MCF 10A (cell line): ENCODE measurements around the gene CSE1L. TPM values are rescaled to one million over a fixed set of nuclear protein-coding genes. Genes with fewer than 3 reads are reported as not detected.
"Not testable (repeated sequence)": the region's sequence is repeated elsewhere in the genome, so short reads cannot be mapped to it uniquely, and the experiment has no call there.

ENCODE experiments used
- BruUV-seq: library from RNA; stranded (reverse); fragments of 400-500 nt; replicated peaks from 2 replicates; lab custom pipeline; 2021; lab: Mats Ljungman, UMichigan
- CTCF ChIA-PET: fragments of 300-600 bp; sonication (Branson Sonifier 250); formaldehyde crosslinking; extraction: SDS; loops from one replicate; lab custom pipeline; 2021; ENCODE audit warnings: antibody characterized with exemption, inconsistent platforms; lab: Yijun Ruan, JAX
- POLR2A ChIA-PET: fragments of 300-600, 350-650 bp; sonication (Branson Sonifier 250); formaldehyde crosslinking; extraction: SDS; loops from one replicate; lab custom pipeline; 2020; ENCODE audit warnings: antibody characterized with exemption, inconsistent platforms; lab: Yijun Ruan, JAX
- DNase-seq: peaks from one replicate; pipeline ENCODE4 v3.0.0-alpha.2; 2018; ENCODE audit not compliant: unreplicated experiment
- H3K27ac Mint-ChIP-seq: one replicate; pipeline ENCODE4 v1.8.0; 2022; ENCODE audit warnings: mild to moderate bottlenecking, low read depth, mixed read lengths; ENCODE audit not compliant: unreplicated experiment
- H3K27me3 Mint-ChIP-seq: one replicate; pipeline ENCODE4 v1.8.0; 2022; ENCODE audit warnings: mixed read lengths; ENCODE audit not compliant: insufficient read depth, unreplicated experiment
- H3K36me3 Mint-ChIP-seq: one replicate; pipeline ENCODE4 v1.8.0; 2022; ENCODE audit warnings: mild to moderate bottlenecking, moderate library complexity, mixed read lengths; ENCODE audit not compliant: insufficient read depth, unreplicated experiment
- H3K4me1 Mint-ChIP-seq: one replicate; pipeline ENCODE4 v1.8.0; 2022; ENCODE audit warnings: mixed read lengths; ENCODE audit not compliant: insufficient read depth, unreplicated experiment
- H3K4me3 Mint-ChIP-seq: one replicate; pipeline ENCODE4 v1.8.0; 2022; ENCODE audit warnings: mild to moderate bottlenecking, moderate library complexity, mixed read lengths; ENCODE audit not compliant: unreplicated experiment
- H3K9me3 Mint-ChIP-seq: one replicate; pipeline ENCODE4 v1.8.0; 2022; ENCODE audit warnings: mixed read lengths; ENCODE audit not compliant: unreplicated experiment
- CTCF ChIP-seq: fragments of 200-600 bp; IDR thresholded peaks from one replicate; pipeline ENCODE4 v1.8.0; 2022; ENCODE audit warnings: antibody characterized with exemption, mild to moderate bottlenecking; ENCODE audit not compliant: unreplicated experiment
- intact Hi-C: fragments of 100-400 bp; cut with micrococcal nuclease; formaldehyde crosslinking; loops from 2 replicates; pipeline ENCODE4 v1.14.1; 2022
- total RNA-seq: library from RNA; stranded (reverse); gene quantifications from 2 replicates; pipeline ENCODE4 v1.2.3, GENCODE V29; 2022

CSE1L gene
- total RNA-seq, 1 experiment from 2014 or later: 101 TPM

- peaks cover 94% of the 10 kb centered on the region for H3K36me3 Mint-ChIP-seq
Observed at GRCh38 chr20:49074521-49074920, 28.4 kb downstream of the CSE1L start.

GRCh38 chr20:49078310-49078709, 32.2 kb downstream of the CSE1L start:
- no peak for TF ChIP-seq CTCF
- intact Hi-C loops: no loop called here
- POLR2A ChIA-PET: interaction anchor here (0.7 to 2.3 kb wide), 6 partner anchors 14 to 35 kb away, joined by 3 to 8 read pairs (median 4); partner anchors contain the start of gene CSE1L
- H3K27me3 Mint-ChIP-seq: no peaks in the 10 kb centered on the region
- DNase-seq: no peak
- H3K36me3 Mint-ChIP-seq: peaks cover 100% of the 10 kb centered on the region
- no peak overlapping the region for H3K4me3 Mint-ChIP-seq
- H3K27ac Mint-ChIP-seq: no peak overlapping the region
- BruUV-seq: no TSS peak
- CTCF ChIA-PET: interaction anchor here (0.7 to 1.8 kb wide), 3 partner anchors 9 to 13 kb away, joined by 3 to 6 read pairs (median 3); no protein-coding TSS in a partner anchor
- no peaks in the 10 kb centered on the region for H3K9me3 Mint-ChIP-seq
- H3K4me1 Mint-ChIP-seq: no peaks in the 10 kb centered on the region

More at GRCh38 chr20:49074521-49074920, 28.4 kb downstream of the CSE1L start:
- Mint-ChIP-seq H3K27ac (no peak overlapping the region), H3K9me3 (no peaks in the 10 kb centered on the region), H3K4me1 (no peaks in the 10 kb centered on the region), H3K27me3 (no peaks in the 10 kb centered on the region), H3K4me3 (no peak overlapping the region)
- TF ChIP-seq CTCF: no peak
- BruUV-seq: no TSS peak
- POLR2A ChIA-PET: interaction anchor here (0.9 to 1.2 kb wide), 3 partner anchors 9 to 90 kb away, joined by 3 to 4 read pairs (median 3); no protein-coding TSS in a partner anchor
- intact Hi-C loops: no loop called here
- CTCF ChIA-PET: interaction anchor here (0.6 to 1.3 kb wide), 4 partner anchors 9 to 143 kb away, joined by 3 to 5 read pairs (median 4); no protein-coding TSS in a partner anchor
- DNase-seq: no peak

GRCh38 chr20:49082295-49082694, 36.2 kb downstream of the CSE1L start:
- H3K27ac Mint-ChIP-seq, H3K27me3 Mint-ChIP-seq, H3K4me3 Mint-ChIP-seq, POLR2A ChIA-PET, DNase-seq, intact Hi-C loops, BruUV-seq, H3K9me3 Mint-ChIP-seq, H3K4me1 Mint-ChIP-seq: not testable (repeated sequence)
- H3K36me3 Mint-ChIP-seq: peaks cover 100% of the 10 kb centered on the region
- CTCF ChIA-PET: interaction anchor here (0.6 kb wide), 1 partner anchor 370 kb away, joined by 3 read pairs; no protein-coding TSS in a partner anchor

- Mint-ChIP-seq H3K27me3 (no peaks in the 10 kb centered on the region), H3K9me3 (no peaks in the 10 kb centered on the region), H3K4me3 (no peak overlapping the region), H3K4me1 (no peaks in the 10 kb centered on the region), H3K27ac (no peak overlapping the region), H3K36me3 (peaks cover 92% of the 10 kb centered on the region)
- POLR2A ChIA-PET: interaction anchor here (0.6 to 0.7 kb wide), 2 partner anchors 46 to 212 kb away, joined by 3 read pairs; no protein-coding TSS in a partner anchor
- CTCF ChIA-PET: no interaction called here
- no peak for TF ChIP-seq CTCF
- DNase-seq: no peak
- intact Hi-C loops: no loop called here
- BruUV-seq: no TSS peak
Observed at GRCh38 chr20:49091104-49091503, 45.0 kb downstream of the CSE1L start.
